Activated CD8-positive, alpha-beta T cell treated with anti-CD3 and anti-CD28 coated beads, Interleukin-2, amount 10 ng/mL, durations not matched to agents 7 days and 5 days (primary cell): ENCODE results near the gene OTUB2. TPM values are rescaled to one million over a fixed set of nuclear protein-coding genes. Genes with fewer than 3 reads are reported as not detected.
A peak's percentile ranks its signal among the peaks of the same experiment; 100 is the strongest.

Experiments used
- ATAC-seq: fragments of 150-1000 bp; cut with Tn5 transposase; one replicate; pipeline ENCODE4 v1.10.0; 2021; ENCODE audit warnings: moderate library complexity
- CTCF ChIA-PET: fragments of 350-600 bp; sonication (Branson Sonifier 250); formaldehyde crosslinking; loops from one replicate; lab custom pipeline; 2021; ENCODE audit warnings: antibody characterized with exemption; lab: Charles Lee
- POLR2A ChIA-PET: fragments of 350-600 bp; sonication (Branson Sonifier 250); formaldehyde crosslinking; loops from one replicate; lab custom pipeline; 2021; ENCODE audit warnings: antibody characterized with exemption; lab: Charles Lee
- DNase-seq: peaks from one replicate; pipeline ENCODE4 v3.0.0-alpha.2; 2020
- H3K27ac Mint-ChIP-seq: one replicate; pipeline ENCODE4 v1.8.0; 2021; ENCODE audit warnings: mild to moderate bottlenecking, mixed read lengths
- H3K27me3 Mint-ChIP-seq: one replicate; pipeline ENCODE4 v1.8.0; 2021; ENCODE audit warnings: low read depth, mixed read lengths
- H3K36me3 Mint-ChIP-seq: one replicate; pipeline ENCODE4 v1.8.0; 2021; ENCODE audit warnings: low read depth, mixed read lengths
- H3K4me1 Mint-ChIP-seq: one replicate; pipeline ENCODE4 v1.8.0; 2021; ENCODE audit warnings: low read depth, mixed read lengths
- H3K4me3 Mint-ChIP-seq: one replicate; pipeline ENCODE4 v1.8.0; 2021; ENCODE audit warnings: mild to moderate bottlenecking, mixed read lengths
- H3K9me3 Mint-ChIP-seq: one replicate; pipeline ENCODE4 v1.8.0; 2022; ENCODE audit warnings: mixed read lengths; ENCODE audit not compliant: insufficient read depth
- total RNA-seq, 2 experiments: library from RNA; stranded (reverse); gene quantifications; one replicate each; pipeline ENCODE4 v1.2.3, GENCODE V29; 2021

OTUB2 gene
- total RNA-seq, 2 experiments from 2014 or later, result 1.4 to 1.7 TPM

- H3K27ac Mint-ChIP-seq, result peak overlapping the region; percentile 70
- no peak overlapping the region for H3K4me3 Mint-ChIP-seq
- H3K36me3 Mint-ChIP-seq, result no peaks in the 10 kb centered on the region
- DNase-seq (no peak), ATAC-seq (no peak)
- ChIA-PET POLR2A (interaction anchor here (1.0 kb wide), 1 partner anchor 21 kb away, joined by 3 read pairs; no protein-coding TSS in a partner anchor), CTCF (interaction anchor here (0.9 to 8.0 kb wide), 10 partner anchors 9 to 160 kb away, joined by 3 to 69 read pairs (median 8); no protein-coding TSS in a partner anchor)
- peaks cover 35% of the 10 kb centered on the region for H3K27me3 Mint-ChIP-seq
- H3K9me3 Mint-ChIP-seq, result no peaks in the 10 kb centered on the region
- peaks cover 38% of the 10 kb centered on the region for H3K4me1 Mint-ChIP-seq
Measured at GRCh38 chr14:94021001-94021400, 5.1 kb upstream of the OTUB2 start.

GRCh38 chr14:94021416-94022157, 4.6 kb upstream of the OTUB2 start:
- H3K27ac Mint-ChIP-seq, result peak overlapping the region; percentile 70
- peak overlapping the region; percentile 48 for H3K4me3 Mint-ChIP-seq
- ATAC-seq (peak; percentile 18), DNase-seq (peak; percentile 59)
- H3K4me1 Mint-ChIP-seq, result peaks cover 40% of the 10 kb centered on the region
- no peaks in the 10 kb centered on the region for H3K9me3 Mint-ChIP-seq
- no peaks in the 10 kb centered on the region for H3K36me3 Mint-ChIP-seq
- ChIA-PET CTCF (interaction anchor here (0.8 to 8.0 kb wide), 10 partner anchors 9 to 159 kb away, joined by 3 to 69 read pairs (median 8); no protein-coding TSS in a partner anchor), POLR2A (interaction anchor here (0.7 to 1.0 kb wide), 2 partner anchors 11 to 21 kb away, joined by 3 read pairs; no protein-coding TSS in a partner anchor)
- H3K27me3 Mint-ChIP-seq, result peaks cover 34% of the 10 kb centered on the region

GRCh38 chr14:94022532-94023411, 3.4 kb upstream of the OTUB2 start:
- no peaks in the 10 kb centered on the region for H3K36me3 Mint-ChIP-seq
- peak overlapping the region; percentile 70 for H3K27ac Mint-ChIP-seq
- ATAC-seq (no peak), DNase-seq (no peak)
- POLR2A ChIA-PET, result interaction anchor here (0.7 kb wide), 1 partner anchor 12 kb away, joined by 3 read pairs; no protein-coding TSS in a partner anchor
- H3K27me3 Mint-ChIP-seq, result peaks cover 25% of the 10 kb centered on the region
- H3K4me3 Mint-ChIP-seq, result no peak overlapping the region
- H3K9me3 Mint-ChIP-seq, result no peaks in the 10 kb centered on the region
- CTCF ChIA-PET, result interaction anchor here (1.3 to 8.0 kb wide), 7 partner anchors 12 to 114 kb away, joined by 3 to 69 read pairs (median 9); no protein-coding TSS in a partner anchor
- H3K4me1 Mint-ChIP-seq, result peaks cover 47% of the 10 kb centered on the region

- Mint-ChIP-seq H3K4me1 (peaks cover 61% of the 10 kb centered on the region), H3K36me3 (no peaks in the 10 kb centered on the region), H3K9me3 (no peaks in the 10 kb centered on the region), H3K27ac (no peak overlapping the region), H3K4me3 (no peak overlapping the region), H3K27me3 (peaks cover 12% of the 10 kb centered on the region)
- ChIA-PET CTCF (interaction anchor here (1.1 to 8.0 kb wide), 5 partner anchors 9 to 112 kb away, joined by 3 to 69 read pairs (median 21); no protein-coding TSS in a partner anchor), POLR2A (no interaction called here)
- ATAC-seq (no peak), DNase-seq (no peak)
Measured at GRCh38 chr14:94024549-94024948, 1.6 kb upstream of the OTUB2 start.

- Mint-ChIP-seq H3K27me3 (peaks cover 9% of the 10 kb centered on the region), H3K4me1 (peaks cover 54% of the 10 kb centered on the region), H3K4me3 (peak overlapping the region; percentile 71), H3K9me3 (no peaks in the 10 kb centered on the region), H3K27ac (no peak overlapping the region), H3K36me3 (no peaks in the 10 kb centered on the region)
- no peak for DNase-seq
- CTCF ChIA-PET, result interaction anchor here (1.0 to 8.0 kb wide), 12 partner anchors 11 to 111 kb away, joined by 3 to 69 read pairs (median 4); no protein-coding TSS in a partner anchor
- ATAC-seq, result no peak
- POLR2A ChIA-PET, result interaction anchor here (0.6 to 1.5 kb wide), 5 partner anchors 14 to 70 kb away, joined by 3 to 5 read pairs (median 3); no protein-coding TSS in a partner anchor
Measured at GRCh38 chr14:94025720-94026119, 420 bp upstream of the OTUB2 start.

- H3K36me3 Mint-ChIP-seq, result no peaks in the 10 kb centered on the region
- H3K27ac Mint-ChIP-seq, result no peak overlapping the region
Measured at GRCh38 chr14:94026889-94027469, 839 bp downstream of the OTUB2 start.

GRCh38 chr14:94027566-94028449, 1.7 kb downstream of the OTUB2 start:
- DNase-seq, result no peak
- Mint-ChIP-seq H3K9me3 (no peaks in the 10 kb centered on the region), H3K4me1 (peaks cover 34% of the 10 kb centered on the region), H3K27ac (peak overlapping the region; percentile 65), H3K27me3 (peaks cover 9% of the 10 kb centered on the region), H3K4me3 (peak overlapping the region; percentile 55), H3K36me3 (no peaks in the 10 kb centered on the region)
- no peak for ATAC-seq
- CTCF ChIA-PET, result interaction anchor here (0.6 to 4.6 kb wide), 18 partner anchors 8 to 373 kb away, joined by 3 to 39 read pairs (median 4); partner anchors contain the start of gene CCDC197
- POLR2A ChIA-PET, result interaction anchor here (1.5 kb wide), 1 partner anchor 68 kb away, joined by 3 read pairs; no protein-coding TSS in a partner anchor

More at GRCh38 chr14:94026889-94027469, 839 bp downstream of the OTUB2 start:
- CTCF ChIA-PET, result interaction anchor here (0.6 to 8.0 kb wide), 10 partner anchors 9 to 155 kb away, joined by 3 to 69 read pairs (median 4); no protein-coding TSS in a partner anchor
- ATAC-seq (no peak), DNase-seq (no peak)
- H3K27me3 Mint-ChIP-seq, result peaks cover 9% of the 10 kb centered on the region
- peaks cover 42% of the 10 kb centered on the region for H3K4me1 Mint-ChIP-seq
- peak overlapping the region; percentile 46 for H3K4me3 Mint-ChIP-seq
- no peaks in the 10 kb centered on the region for H3K9me3 Mint-ChIP-seq
- POLR2A ChIA-PET, result no interaction called here

- POLR2A ChIA-PET, result interaction anchor here (1.5 kb wide), 1 partner anchor 68 kb away, joined by 3 read pairs; no protein-coding TSS in a partner anchor
- peaks cover 27% of the 10 kb centered on the region for H3K4me1 Mint-ChIP-seq
- CTCF ChIA-PET, result interaction anchor here (0.8 to 4.6 kb wide), 16 partner anchors 8 to 374 kb away, joined by 3 to 39 read pairs (median 4); partner anchors contain the start of gene CCDC197
- H3K27ac Mint-ChIP-seq, result peak overlapping the region; percentile 65
- H3K27me3 Mint-ChIP-seq, result peaks cover 9% of the 10 kb centered on the region
- peak overlapping the region; percentile 55 for H3K4me3 Mint-ChIP-seq
- H3K9me3 Mint-ChIP-seq, result no peaks in the 10 kb centered on the region
- no peaks in the 10 kb centered on the region for H3K36me3 Mint-ChIP-seq
- DNase-seq (peak; percentile 59), ATAC-seq (no peak)
Measured at GRCh38 chr14:94028450-94028826, 2.3 kb downstream of the OTUB2 start.

GRCh38 chr14:94029265-94029664, 3.1 kb downstream of the OTUB2 start:
- H3K4me3 Mint-ChIP-seq, result no peak overlapping the region
- no peaks in the 10 kb centered on the region for H3K36me3 Mint-ChIP-seq
- DNase-seq, result no peak
- no peak for ATAC-seq
- H3K27ac Mint-ChIP-seq, result no peak overlapping the region
- peaks cover 5% of the 10 kb centered on the region for H3K27me3 Mint-ChIP-seq
- ChIA-PET CTCF (interaction anchor here (1.1 to 4.6 kb wide), 12 partner anchors 10 to 375 kb away, joined by 3 to 39 read pairs (median 4); partner anchors contain the start of gene CCDC197), POLR2A (interaction anchor here (1.5 kb wide), 1 partner anchor 69 kb away, joined by 3 read pairs; no protein-coding TSS in a partner anchor)
- peaks cover 27% of the 10 kb centered on the region for H3K4me1 Mint-ChIP-seq
- H3K9me3 Mint-ChIP-seq, result no peaks in the 10 kb centered on the region
